ENCODE measurements around the gene PSG11. TPM values are rescaled to one million over a fixed set of nuclear protein-coding genes. Genes with fewer than 3 reads are reported as not detected.
"Not testable (repeated sequence)": the region's sequence is repeated elsewhere in the genome, so short reads cannot be mapped to it uniquely, and the experiment has no call there.

The PSG11 gene
- total and polyA plus RNA-seq, 2 experiments from 2014 or later = not detected

DNA sequence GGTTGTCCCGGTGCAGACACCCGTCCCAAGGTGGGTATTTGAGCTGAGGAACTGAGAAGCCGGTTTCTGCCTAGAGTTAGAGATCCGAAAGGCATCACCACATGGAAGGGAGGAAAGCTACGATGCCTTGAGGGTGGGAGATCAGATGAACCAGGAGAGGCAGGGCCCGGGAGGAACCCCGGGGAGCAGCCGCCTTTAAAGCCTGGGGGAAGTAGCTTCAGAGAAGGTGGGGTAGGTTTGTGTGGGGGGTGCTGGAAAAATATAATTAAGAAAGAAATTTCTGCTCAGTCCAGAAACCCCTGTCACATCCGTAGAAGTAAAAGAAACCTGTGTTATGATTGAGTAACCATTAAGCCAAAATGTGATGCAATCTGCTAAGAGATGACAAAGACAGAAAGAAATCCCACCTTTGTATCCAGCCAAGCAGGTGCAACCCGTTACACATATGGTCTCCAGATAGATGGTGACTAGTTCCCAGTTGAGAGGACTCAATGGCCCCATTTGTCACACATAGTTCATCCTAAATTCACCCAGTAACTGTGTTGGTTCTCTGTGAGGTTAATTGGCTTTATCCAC is 34.2 kb downstream of the PSG11 start:
- H3K27me3 ChIP-seq (ENCODE audit: insufficient read depth); DNase-seq (ENCODE audit: low spot score); H3K36me3 ChIP-seq (ENCODE audit: insufficient read depth); H3K9me2 ChIP-seq (ENCODE audit: insufficient read depth); H4K20me1 ChIP-seq (replicated peaks; ENCODE audit: insufficient read depth); H3K4me3 ChIP-seq; H3K4me3 Mint-ChIP-seq; H3F3A ChIP-seq (replicated peaks; ENCODE audit: low read depth); H3K79me2 ChIP-seq (replicated peaks; ENCODE audit: insufficient read depth); H2AFZ ChIP-seq; H3K27ac Mint-ChIP-seq; H3K4me1 Mint-ChIP-seq; H3K4me1 ChIP-seq (ENCODE audit: insufficient read depth); ATAC-seq; H3K27ac ChIP-seq (ENCODE audit: low read depth); H3K4me2 ChIP-seq: not testable (repeated sequence)
- Mint-ChIP-seq H3K27me3 (ENCODE audit: insufficient read depth, low read depth, poor library complexity) (peaks cover 11% of the 10 kb centered on the region), H3K9me3 (peaks cover 90% of the 10 kb centered on the region), H3K36me3 (ENCODE audit: low read depth) (peaks cover 29% of the 10 kb centered on the region)

DNA sequence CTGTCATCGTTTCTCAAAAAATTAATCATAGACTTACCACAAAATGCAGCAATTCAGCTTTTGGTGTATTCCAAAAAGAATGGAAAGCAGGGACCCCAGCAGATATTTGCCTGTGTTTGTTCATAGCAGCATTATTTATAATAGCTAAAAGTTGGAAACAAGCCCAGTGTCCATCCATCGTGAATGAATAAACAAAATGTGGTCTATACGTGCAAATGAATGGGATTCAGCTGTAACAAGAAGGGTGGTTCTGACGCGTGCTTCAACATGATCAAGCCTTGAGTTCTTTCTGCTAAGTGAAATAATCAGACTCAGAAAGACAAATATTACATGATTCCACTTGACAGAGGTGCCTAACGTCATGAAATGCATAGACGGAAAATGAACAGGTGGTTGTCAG is 36.4 kb downstream of the PSG11 start:
- Histone ChIP-seq H2AFZ (no peak overlapping the region), H3K4me2 (no peak overlapping the region), H3K36me3 (ENCODE audit: insufficient read depth) (no peaks in the 10 kb centered on the region), H3K27me3 (ENCODE audit: insufficient read depth) (no peaks in the 10 kb centered on the region), H3K79me2 (replicated peaks; ENCODE audit: insufficient read depth) (no peaks in the 10 kb centered on the region), H3F3A (replicated peaks; ENCODE audit: low read depth) (no peaks in the 10 kb centered on the region), H3K27ac (ENCODE audit: low read depth) (no peak overlapping the region), H3K4me1 (ENCODE audit: insufficient read depth) (peaks cover 5% of the 10 kb centered on the region; the same call in 1 of the 2 replicates), H4K20me1 (replicated peaks; ENCODE audit: insufficient read depth) (no peaks in the 10 kb centered on the region), H3K9me2 (ENCODE audit: insufficient read depth) (no peaks in the 10 kb centered on the region), H3K4me3 (no peak overlapping the region)
- Mint-ChIP-seq H3K27ac (no peak overlapping the region), H3K4me3 (no peak overlapping the region), H3K9me3 (peaks cover 90% of the 10 kb centered on the region), H3K4me1 (no peaks in the 10 kb centered on the region), H3K36me3 (ENCODE audit: low read depth) (peaks cover 28% of the 10 kb centered on the region), H3K27me3 (ENCODE audit: insufficient read depth, low read depth, poor library complexity) (peaks cover 11% of the 10 kb centered on the region)
- ATAC-seq (no peak), DNase-seq (ENCODE audit: low spot score) (no peak)
- TF ChIP-seq JUNB (IDR thresholded peaks at IDR 0.05; ENCODE audit: unreplicated experiment) (no peak), STAT1 (IDR thresholded peaks at IDR 0.05; ENCODE audit: unreplicated experiment) (no peak), CREB1 (CRISPR knock-in tag; IDR thresholded peaks at IDR 0.05; ENCODE audit: low read depth) (no peak), ZNF331 (CRISPR knock-in tag; IDR thresholded peaks at IDR 0.05; ENCODE audit: low read depth) (no peak), ZNF114 (CRISPR knock-in tag; IDR thresholded peaks at IDR 0.05) (no peak), NANOG (IDR thresholded peaks at IDR 0.05; ENCODE audit: borderline replicate concordance) (no peak)
- TF ChIP-seq, protein P1, sequence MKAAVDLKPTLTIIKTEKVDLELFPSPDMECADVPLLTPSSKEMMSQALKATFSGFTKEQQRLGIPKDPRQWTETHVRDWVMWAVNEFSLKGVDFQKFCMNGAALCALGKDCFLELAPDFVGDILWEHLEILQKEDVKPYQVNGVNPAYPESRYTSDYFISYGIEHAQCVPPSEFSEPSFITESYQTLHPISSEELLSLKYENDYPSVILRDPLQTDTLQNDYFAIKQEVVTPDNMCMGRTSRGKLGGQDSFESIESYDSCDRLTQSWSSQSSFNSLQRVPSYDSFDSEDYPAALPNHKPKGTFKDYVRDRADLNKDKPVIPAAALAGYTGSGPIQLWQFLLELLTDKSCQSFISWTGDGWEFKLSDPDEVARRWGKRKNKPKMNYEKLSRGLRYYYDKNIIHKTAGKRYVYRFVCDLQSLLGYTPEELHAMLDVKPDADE (IDR thresholded peaks at IDR 0.05) = no peak
- TF ChIP-seq, protein P2, sequence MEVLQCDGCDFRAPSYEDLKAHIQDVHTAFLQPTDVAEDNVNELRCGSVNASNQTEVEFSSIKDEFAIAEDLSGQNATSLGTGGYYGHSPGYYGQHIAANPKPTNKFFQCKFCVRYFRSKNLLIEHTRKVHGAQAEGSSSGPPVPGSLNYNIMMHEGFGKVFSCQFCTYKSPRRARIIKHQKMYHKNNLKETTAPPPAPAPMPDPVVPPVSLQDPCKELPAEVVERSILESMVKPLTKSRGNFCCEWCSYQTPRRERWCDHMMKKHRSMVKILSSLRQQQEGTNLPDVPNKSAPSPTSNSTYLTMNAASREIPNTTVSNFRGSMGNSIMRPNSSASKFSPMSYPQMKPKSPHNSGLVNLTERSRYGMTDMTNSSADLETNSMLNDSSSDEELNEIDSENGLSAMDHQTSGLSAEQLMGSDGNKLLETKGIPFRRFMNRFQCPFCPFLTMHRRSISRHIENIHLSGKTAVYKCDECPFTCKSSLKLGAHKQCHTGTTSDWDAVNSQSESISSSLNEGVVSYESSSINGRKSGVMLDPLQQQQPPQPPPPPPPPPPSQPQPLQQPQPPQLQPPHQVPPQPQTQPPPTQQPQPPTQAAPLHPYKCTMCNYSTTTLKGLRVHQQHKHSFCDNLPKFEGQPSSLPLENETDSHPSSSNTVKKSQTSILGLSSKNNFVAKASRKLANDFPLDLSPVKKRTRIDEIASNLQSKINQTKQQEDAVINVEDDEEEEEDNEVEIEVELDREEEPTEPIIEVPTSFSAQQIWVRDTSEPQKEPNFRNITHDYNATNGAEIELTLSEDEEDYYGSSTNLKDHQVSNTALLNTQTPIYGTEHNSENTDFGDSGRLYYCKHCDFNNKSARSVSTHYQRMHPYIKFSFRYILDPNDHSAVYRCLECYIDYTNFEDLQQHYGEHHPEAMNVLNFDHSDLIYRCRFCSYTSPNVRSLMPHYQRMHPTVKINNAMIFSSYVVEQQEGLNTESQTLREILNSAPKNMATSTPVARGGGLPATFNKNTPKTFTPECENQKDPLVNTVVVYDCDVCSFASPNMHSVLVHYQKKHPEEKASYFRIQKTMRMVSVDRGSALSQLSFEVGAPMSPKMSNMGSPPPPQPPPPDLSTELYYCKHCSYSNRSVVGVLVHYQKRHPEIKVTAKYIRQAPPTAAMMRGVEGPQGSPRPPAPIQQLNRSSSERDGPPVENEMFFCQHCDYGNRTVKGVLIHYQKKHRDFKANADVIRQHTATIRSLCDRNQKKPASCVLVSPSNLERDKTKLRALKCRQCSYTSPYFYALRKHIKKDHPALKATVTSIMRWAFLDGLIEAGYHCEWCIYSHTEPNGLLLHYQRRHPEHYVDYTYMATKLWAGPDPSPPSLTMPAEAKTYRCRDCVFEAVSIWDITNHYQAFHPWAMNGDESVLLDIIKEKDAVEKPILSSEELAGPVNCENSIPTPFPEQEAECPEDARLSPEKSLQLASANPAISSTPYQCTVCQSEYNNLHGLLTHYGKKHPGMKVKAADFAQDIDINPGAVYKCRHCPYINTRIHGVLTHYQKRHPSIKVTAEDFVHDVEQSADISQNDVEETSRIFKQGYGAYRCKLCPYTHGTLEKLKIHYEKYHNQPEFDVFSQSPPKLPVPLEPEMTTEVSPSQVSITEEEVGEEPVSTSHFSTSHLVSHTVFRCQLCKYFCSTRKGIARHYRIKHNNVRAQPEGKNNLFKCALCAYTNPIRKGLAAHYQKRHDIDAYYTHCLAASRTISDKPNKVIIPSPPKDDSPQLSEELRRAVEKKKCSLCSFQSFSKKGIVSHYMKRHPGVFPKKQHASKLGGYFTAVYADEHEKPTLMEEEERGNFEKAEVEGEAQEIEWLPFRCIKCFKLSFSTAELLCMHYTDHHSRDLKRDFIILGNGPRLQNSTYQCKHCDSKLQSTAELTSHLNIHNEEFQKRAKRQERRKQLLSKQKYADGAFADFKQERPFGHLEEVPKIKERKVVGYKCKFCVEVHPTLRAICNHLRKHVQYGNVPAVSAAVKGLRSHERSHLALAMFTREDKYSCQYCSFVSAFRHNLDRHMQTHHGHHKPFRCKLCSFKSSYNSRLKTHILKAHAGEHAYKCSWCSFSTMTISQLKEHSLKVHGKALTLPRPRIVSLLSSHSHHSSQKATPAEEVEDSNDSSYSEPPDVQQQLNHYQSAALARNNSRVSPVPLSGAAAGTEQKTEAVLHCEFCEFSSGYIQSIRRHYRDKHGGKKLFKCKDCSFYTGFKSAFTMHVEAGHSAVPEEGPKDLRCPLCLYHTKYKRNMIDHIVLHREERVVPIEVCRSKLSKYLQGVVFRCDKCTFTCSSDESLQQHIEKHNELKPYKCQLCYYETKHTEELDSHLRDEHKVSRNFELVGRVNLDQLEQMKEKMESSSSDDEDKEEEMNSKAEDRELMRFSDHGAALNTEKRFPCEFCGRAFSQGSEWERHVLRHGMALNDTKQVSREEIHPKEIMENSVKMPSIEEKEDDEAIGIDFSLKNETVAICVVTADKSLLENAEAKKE (CRISPR knock-in tag; IDR thresholded peaks at IDR 0.05) = no peak
- TF ChIP-seq, protein P3, sequence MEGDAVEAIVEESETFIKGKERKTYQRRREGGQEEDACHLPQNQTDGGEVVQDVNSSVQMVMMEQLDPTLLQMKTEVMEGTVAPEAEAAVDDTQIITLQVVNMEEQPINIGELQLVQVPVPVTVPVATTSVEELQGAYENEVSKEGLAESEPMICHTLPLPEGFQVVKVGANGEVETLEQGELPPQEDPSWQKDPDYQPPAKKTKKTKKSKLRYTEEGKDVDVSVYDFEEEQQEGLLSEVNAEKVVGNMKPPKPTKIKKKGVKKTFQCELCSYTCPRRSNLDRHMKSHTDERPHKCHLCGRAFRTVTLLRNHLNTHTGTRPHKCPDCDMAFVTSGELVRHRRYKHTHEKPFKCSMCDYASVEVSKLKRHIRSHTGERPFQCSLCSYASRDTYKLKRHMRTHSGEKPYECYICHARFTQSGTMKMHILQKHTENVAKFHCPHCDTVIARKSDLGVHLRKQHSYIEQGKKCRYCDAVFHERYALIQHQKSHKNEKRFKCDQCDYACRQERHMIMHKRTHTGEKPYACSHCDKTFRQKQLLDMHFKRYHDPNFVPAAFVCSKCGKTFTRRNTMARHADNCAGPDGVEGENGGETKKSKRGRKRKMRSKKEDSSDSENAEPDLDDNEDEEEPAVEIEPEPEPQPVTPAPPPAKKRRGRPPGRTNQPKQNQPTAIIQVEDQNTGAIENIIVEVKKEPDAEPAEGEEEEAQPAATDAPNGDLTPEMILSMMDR (conservative IDR thresholded peaks at IDR 0.05; ENCODE audit: low read depth in 2 of 2) = no peak

Data from GM23338 (cell line).